H9 (cell line): Measurements from ENCODE around the gene XPO1. TPM values are rescaled to one million over a fixed set of nuclear protein-coding genes. Genes with fewer than 3 reads are reported as not detected.

Source experiments
- DNase-seq: peaks from one replicate; pipeline ENCODE4 v3.0.0-alpha.2; 2017
- H2AFZ ChIP-seq: one replicate; pipeline ENCODE4 v1.6.1; 2013; ENCODE audit warnings: mild to moderate bottlenecking, low read length, control low read depth, moderate library complexity
- H2AK5ac ChIP-seq: 2 replicates; pipeline ENCODE4 v1.6.1; 2013; ENCODE audit warnings: low read length, control low read depth, mixed read lengths; ENCODE audit not compliant: insufficient read length
- H2BK120ac ChIP-seq: one replicate; pipeline ENCODE4 v1.6.1; 2013; ENCODE audit warnings: low read depth, mild to moderate bottlenecking, low read length, control low read depth, inconsistent platforms; ENCODE audit not compliant: poor library complexity, severe bottlenecking
- H2BK12ac ChIP-seq: 2 replicates; pipeline ENCODE4 v1.6.1; 2013; ENCODE audit warnings: low read length, control low read depth, mixed read lengths, low read depth; ENCODE audit not compliant: insufficient read length
- H2BK15ac ChIP-seq: 2 replicates; pipeline ENCODE4 v1.6.1; 2013; ENCODE audit warnings: low read depth, low read length, control low read depth
- H2BK20ac ChIP-seq: one replicate; pipeline ENCODE4 v1.6.1; 2013; ENCODE audit warnings: low read depth, mild to moderate bottlenecking, low read length, control low read depth, inconsistent platforms; ENCODE audit not compliant: poor library complexity, severe bottlenecking
- H2BK5ac ChIP-seq: 2 replicates; pipeline ENCODE4 v1.6.1; 2013; ENCODE audit warnings: low read length, control low read depth, mixed read lengths; ENCODE audit not compliant: insufficient read length
- H3K14ac ChIP-seq: 2 replicates; pipeline ENCODE4 v1.6.1; 2013; ENCODE audit warnings: low read length, control low read depth; ENCODE audit not compliant: insufficient read depth
- H3K18ac ChIP-seq: 2 replicates; pipeline ENCODE4 v1.6.1; 2013; ENCODE audit warnings: low read depth, mild to moderate bottlenecking, mixed read lengths, low read length, control low read depth; ENCODE audit not compliant: insufficient read length
- H3K23ac ChIP-seq: 2 replicates; pipeline ENCODE4 v1.6.1; 2013; ENCODE audit warnings: low read length, control low read depth, mixed read lengths, low read depth; ENCODE audit not compliant: insufficient read length
- H3K23me2 ChIP-seq: 2 replicates; pipeline ENCODE4 v1.6.1; 2013; ENCODE audit warnings: low read depth, mild to moderate bottlenecking, mixed read lengths, low read length, control low read depth; ENCODE audit not compliant: insufficient read length, poor library complexity, severe bottlenecking
- H3K27ac ChIP-seq: 2 replicates; pipeline ENCODE4 v1.5.1; 2013; ENCODE audit warnings: low read length, control low read depth, mixed read lengths, low read depth; ENCODE audit not compliant: insufficient read length
- H3K27me3 ChIP-seq: 2 replicates; pipeline ENCODE4 v1.6.1; 2013; ENCODE audit warnings: low read length, control low read depth, inconsistent platforms; ENCODE audit not compliant: insufficient read depth
- H3K4ac ChIP-seq: 2 replicates; pipeline ENCODE4 v1.6.1; 2013; ENCODE audit warnings: low read depth, mild to moderate bottlenecking, control low read depth, inconsistent platforms, low read length, moderate library complexity
- H3K4me1 ChIP-seq: 2 replicates; pipeline ENCODE4 v1.6.1; 2013; ENCODE audit warnings: low read length, control low read depth, inconsistent platforms; ENCODE audit not compliant: insufficient read depth
- H3K4me2 ChIP-seq: 2 replicates; pipeline ENCODE4 v1.6.1; 2013; ENCODE audit warnings: low read length, control low read depth, mixed read lengths; ENCODE audit not compliant: insufficient read length, insufficient read depth
- H3K56ac ChIP-seq: 2 replicates; pipeline ENCODE4 v1.6.1; 2013; ENCODE audit warnings: low read depth, mild to moderate bottlenecking, mixed read lengths, low read length, control low read depth; ENCODE audit not compliant: insufficient read length
- H3K79me1 ChIP-seq: 2 replicates; pipeline ENCODE4 v1.6.1; 2013; ENCODE audit warnings: low read depth, mild to moderate bottlenecking, moderate library complexity, low read length, control low read depth, inconsistent platforms; ENCODE audit not compliant: insufficient read depth, poor library complexity, severe bottlenecking
- H3K79me2 ChIP-seq: 2 replicates; pipeline ENCODE4 v1.6.1; 2013; ENCODE audit warnings: low read length, control low read depth, inconsistent platforms; ENCODE audit not compliant: insufficient read depth
- H3K9ac ChIP-seq: 2 replicates; pipeline ENCODE4 v1.6.1; 2013; ENCODE audit warnings: low read length, control low read depth, mixed read lengths; ENCODE audit not compliant: insufficient read length; ENCODE audit errors: extremely low read depth
- H3K9me3 ChIP-seq: one replicate; pipeline ENCODE4 v1.6.1; 2013; ENCODE audit warnings: low read depth, low read length, inconsistent platforms; ENCODE audit not compliant: control insufficient read depth
- H3T11ph ChIP-seq: one replicate; pipeline ENCODE4 v1.6.1; 2013; ENCODE audit warnings: mild to moderate bottlenecking, low read length, control low read depth, inconsistent platforms
- H4K20me1 ChIP-seq: one replicate; pipeline ENCODE4 v1.6.1; 2013; ENCODE audit not compliant: control insufficient read depth, insufficient read length, insufficient read depth
- H4K5ac ChIP-seq: 2 replicates; pipeline ENCODE4 v1.6.1; 2013; ENCODE audit warnings: low read depth, mild to moderate bottlenecking, mixed read lengths, low read length, control low read depth; ENCODE audit not compliant: insufficient read length
- H4K8ac ChIP-seq: replicated peaks from 2 replicates; pipeline ENCODE4 v1.6.1; 2013; ENCODE audit warnings: low read length, control low read depth, mixed read lengths, low read depth; ENCODE audit not compliant: insufficient read length
- H4K91ac ChIP-seq: 2 replicates; pipeline ENCODE4 v1.6.1; 2013; ENCODE audit warnings: low read depth, mild to moderate bottlenecking, moderate library complexity, mixed read lengths, low read length, control low read depth; ENCODE audit not compliant: insufficient read length
- H3K27ac Mint-ChIP-seq, 3 experiments: 2 replicates in 2 of 3; 3 replicates in 1 of 3; pipeline ENCODE4 v1.8.0; 2020 to 2021; ENCODE audit warnings: mixed read lengths in 3 of 3, mild to moderate bottlenecking in 1 of 3, moderate library complexity in 1 of 3
- H3K27me3 Mint-ChIP-seq: 2 replicates; pipeline ENCODE4 v1.8.0; 2021; ENCODE audit warnings: low read depth, mild to moderate bottlenecking, moderate library complexity, mixed read lengths
- H3K36me3 Mint-ChIP-seq, 3 experiments: 2 replicates in 2 of 3; 3 replicates in 1 of 3; pipeline ENCODE4 v1.8.0; 2020 to 2021; ENCODE audit warnings: low read depth in 3 of 3, mixed read lengths in 3 of 3; ENCODE audit not compliant: insufficient read depth in 1 of 3
- H3K4me1 Mint-ChIP-seq, 2 experiments: 2 replicates each; pipeline ENCODE4 v1.8.0; 2020; ENCODE audit warnings: mixed read lengths in 2 of 2
- H3K4me3 Mint-ChIP-seq, 2 experiments: 2 replicates in 1 of 2; 3 replicates in 1 of 2; pipeline ENCODE4 v1.8.0; 2020 to 2021; ENCODE audit warnings: mild to moderate bottlenecking in 2 of 2, mixed read lengths in 2 of 2, moderate library complexity in 1 of 2
- H3K9me3 Mint-ChIP-seq, 2 experiments: 2 replicates in 1 of 2; 3 replicates in 1 of 2; pipeline ENCODE4 v1.8.0; 2020; ENCODE audit warnings: mild to moderate bottlenecking in 2 of 2, mixed read lengths in 2 of 2, moderate library complexity in 1 of 2
- CTCF ChIP-seq: fragments of 200-600 bp; sonication (generic); conservative IDR thresholded peaks from 3 replicates; pipeline ENCODE4 v1.8.0; 2021; ENCODE audit warnings: antibody characterized with exemption, mild to moderate bottlenecking
- WGBS: extraction: QIAGEN DNeasy Blood & Tissue Kit; methylation state at CpG from one replicate; pipeline ENCODE4 v1.1.7; 2013; ENCODE audit warnings: missing lambda C conversion rate, low lambda C conversion rate, mixed read lengths; ENCODE audit not compliant: insufficient read length; ENCODE audit errors: extremely low coverage; 5-methylcytosine and 5-hydroxymethylcytosine counted together
- total RNA-seq: library from RNA; stranded (reverse); gene quantifications from 2 replicates; pipeline ENCODE4 v1.2.1, GENCODE V29; 2021

The XPO1 gene
- total RNA-seq, 1 experiment from 2014 or later: 320 TPM

- no peak overlapping the region for H3K4ac ChIP-seq
- no peaks in the 10 kb centered on the region for H3K79me2 ChIP-seq
- H3K36me3 Mint-ChIP-seq: no peaks in the 10 kb centered on the region
- H4K8ac ChIP-seq: no peak overlapping the region
- H3K27me3 Mint-ChIP-seq: no peaks in the 10 kb centered on the region
- H3K79me1 ChIP-seq: no peaks in the 10 kb centered on the region
- no peak overlapping the region for H3K4me2 ChIP-seq
- no peak overlapping the region for H2AK5ac ChIP-seq
- H3K4me1 Mint-ChIP-seq: no peaks in the 10 kb centered on the region; a peak in 1 of 4 replicates
- H3K18ac ChIP-seq: no peak overlapping the region
- H3K4me3 Mint-ChIP-seq: no peak overlapping the region
- no peaks in the 10 kb centered on the region for H3K9me3 ChIP-seq
- no peaks in the 10 kb centered on the region for H3K4me1 ChIP-seq
- no peak overlapping the region for H3K56ac ChIP-seq
- no peak overlapping the region for H4K91ac ChIP-seq
- no peak for TF ChIP-seq CTCF
- no peak overlapping the region for H2AFZ ChIP-seq
- H3K23ac ChIP-seq: no peak overlapping the region
- H3K14ac ChIP-seq: no peak overlapping the region
- WGBS: no CpG with 5 or more reads among the region's 7 CpGs
- H2BK120ac ChIP-seq: no peak overlapping the region
- H3K27me3 ChIP-seq: no peaks in the 10 kb centered on the region
- no peak overlapping the region for H2BK20ac ChIP-seq
- no peak overlapping the region for H3T11ph ChIP-seq
- no peak overlapping the region for H4K5ac ChIP-seq
- H2BK5ac ChIP-seq: no peak overlapping the region
- no peaks in the 10 kb centered on the region; a peak in 1 of 5 replicates for H3K9me3 Mint-ChIP-seq
- H2BK12ac ChIP-seq: no peak overlapping the region
- no peak overlapping the region for H3K9ac ChIP-seq
- no peak overlapping the region for H2BK15ac ChIP-seq
- no peaks in the 10 kb centered on the region for H3K23me2 ChIP-seq
- no peak overlapping the region for H3K27ac ChIP-seq
- H4K20me1 ChIP-seq: no peaks in the 10 kb centered on the region
- no peak for DNase-seq
- H3K27ac Mint-ChIP-seq: no peak overlapping the region
Observed at GRCh38 chr2:61566566-61566965, 28.4 kb upstream of the XPO1 start.
